Inferior parietal cortex (tissue), 1 donor: Measurements from ENCODE around the gene APPL2.
"Not testable (repeated sequence)": the region's sequence is repeated elsewhere in the genome, so short reads cannot be mapped to it uniquely, and the experiment has no call there.

Experiments
- DNase-seq: peaks from one replicate; pipeline ENCODE4 v3.0.0-alpha.2; 2016; ENCODE audit errors: extremely low spot score

APPL2 gene

DNA sequence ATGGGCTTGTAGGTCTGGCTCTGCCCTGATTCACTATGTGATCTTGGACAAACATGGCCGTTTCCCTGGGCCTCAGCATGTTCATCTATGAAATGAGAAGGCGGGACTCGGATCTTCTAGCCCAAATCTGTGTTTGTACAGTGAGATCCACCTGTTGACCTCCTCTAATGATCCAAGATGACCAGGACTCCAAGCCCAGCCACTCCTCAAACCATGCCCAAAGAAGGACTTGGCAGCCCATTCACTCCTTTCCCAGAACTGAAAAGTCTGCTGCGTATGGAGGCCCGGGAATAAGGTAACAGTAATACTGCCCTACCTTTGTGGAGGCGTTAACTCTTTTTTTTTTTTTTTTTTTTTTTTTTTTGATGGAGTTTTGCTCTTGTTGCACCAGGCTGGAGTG lies 39.9 kb downstream of the APPL2 start:
- DNase-seq, result no peak

DNA sequence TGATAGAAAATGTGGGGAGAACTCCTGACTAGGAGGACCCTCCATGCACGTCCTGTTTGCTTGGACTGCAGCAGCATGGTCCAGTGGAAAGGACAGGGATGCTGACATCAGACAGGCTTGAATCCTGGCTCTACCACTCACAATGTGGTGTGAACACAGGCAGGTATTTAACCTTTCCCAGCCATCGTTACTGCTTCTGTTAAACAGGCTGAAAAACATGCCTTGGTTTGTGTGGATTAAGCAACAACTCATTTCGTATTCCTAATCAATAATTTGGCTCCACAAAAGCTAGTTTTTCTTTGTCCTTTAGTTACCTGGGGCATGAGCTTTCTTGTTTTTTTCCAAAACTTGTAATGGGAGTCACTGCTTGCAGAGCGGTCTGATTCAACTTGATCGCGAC lies 41.0 kb downstream of the APPL2 start:
- DNase-seq, result no peak

DNA sequence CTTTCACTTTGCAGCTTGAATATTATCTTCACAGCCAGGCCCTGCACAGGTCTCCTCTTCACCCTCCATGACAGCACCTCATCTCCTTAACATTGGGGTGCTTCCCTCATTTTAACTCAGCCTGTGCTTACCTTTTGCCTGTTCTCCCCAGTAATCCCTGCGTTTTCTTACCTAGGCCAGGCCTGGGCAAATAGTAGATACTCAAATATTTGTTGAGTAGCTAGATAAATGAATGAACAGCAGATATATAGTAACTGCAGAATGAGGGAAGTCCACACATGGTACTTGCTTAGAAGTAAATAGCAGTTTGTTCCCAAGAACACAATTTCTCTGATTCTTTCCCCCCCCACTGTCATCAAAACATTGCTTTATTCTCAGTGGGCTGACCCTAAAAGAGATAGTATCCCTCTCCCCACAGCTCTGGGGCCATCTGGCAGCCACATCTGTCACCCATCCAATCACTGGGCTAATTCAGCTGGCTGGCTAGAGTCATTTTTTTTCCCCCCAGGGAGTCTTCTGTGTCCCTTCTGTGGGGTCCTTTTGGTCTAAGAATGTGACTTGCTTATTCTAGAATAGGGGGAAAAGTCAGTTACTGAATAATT lies 43.2 kb downstream of the APPL2 start:
- no peak for DNase-seq

DNA sequence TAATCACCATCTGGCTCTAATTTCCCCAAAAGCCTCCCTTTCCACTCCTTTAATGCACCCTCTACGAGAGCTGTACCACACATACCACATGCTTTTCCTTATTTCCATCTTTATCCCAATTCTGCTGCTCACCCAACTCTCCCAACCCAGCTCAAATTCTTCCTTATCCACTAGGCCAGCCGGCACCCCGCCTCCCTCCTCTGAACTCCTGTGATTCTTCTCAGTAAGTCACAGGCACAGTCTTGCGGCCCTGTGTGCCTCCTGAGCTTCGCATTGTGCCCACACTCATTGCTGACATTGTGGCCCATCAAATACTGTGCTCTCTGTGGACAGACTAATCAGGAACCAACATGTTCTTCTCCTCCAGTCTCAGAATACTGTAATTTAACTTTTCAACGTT lies 45.4 kb downstream of the APPL2 start:
- DNase-seq, result no peak

DNA sequence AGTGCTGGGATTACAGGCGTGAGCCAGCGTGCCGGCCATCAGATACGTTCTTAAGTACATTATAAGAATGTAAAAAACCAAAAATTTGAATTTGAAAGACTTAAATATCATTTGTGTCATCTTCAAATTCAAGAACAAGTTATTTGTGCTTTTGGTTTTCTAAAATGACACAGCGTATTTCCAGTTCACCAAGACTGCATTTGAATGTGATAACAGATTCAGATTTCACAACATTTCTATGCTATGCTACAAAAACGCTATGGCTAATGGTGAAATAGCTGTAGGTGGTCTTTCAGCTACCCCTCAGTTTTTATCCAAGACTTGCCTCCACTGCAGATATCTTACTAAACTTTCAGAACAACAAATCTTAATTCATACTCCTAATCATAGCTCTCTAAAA lies 46.7 kb downstream of the APPL2 start:
- no peak for DNase-seq

DNA sequence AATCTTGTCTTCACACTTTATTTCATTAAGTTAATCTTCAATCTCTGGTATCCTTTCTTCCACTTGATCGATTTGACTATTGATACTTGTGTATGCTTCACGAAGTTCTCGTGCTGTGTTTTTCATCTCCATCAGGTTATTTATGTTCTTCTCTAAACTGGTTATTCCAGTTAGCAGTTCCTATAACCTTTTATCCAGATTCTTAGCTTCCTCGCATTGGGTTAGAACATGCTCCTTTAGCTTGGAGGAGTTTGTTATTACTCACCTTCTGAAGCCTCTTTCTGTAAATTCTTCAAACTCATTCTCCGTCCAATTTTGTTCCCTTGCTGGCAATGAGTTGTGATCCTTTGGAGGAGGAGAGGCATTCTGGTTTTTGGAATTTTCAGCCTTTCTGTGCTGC lies 52.0 kb downstream of the APPL2 start:
- DNase-seq, result not testable (repeated sequence)

DNA sequence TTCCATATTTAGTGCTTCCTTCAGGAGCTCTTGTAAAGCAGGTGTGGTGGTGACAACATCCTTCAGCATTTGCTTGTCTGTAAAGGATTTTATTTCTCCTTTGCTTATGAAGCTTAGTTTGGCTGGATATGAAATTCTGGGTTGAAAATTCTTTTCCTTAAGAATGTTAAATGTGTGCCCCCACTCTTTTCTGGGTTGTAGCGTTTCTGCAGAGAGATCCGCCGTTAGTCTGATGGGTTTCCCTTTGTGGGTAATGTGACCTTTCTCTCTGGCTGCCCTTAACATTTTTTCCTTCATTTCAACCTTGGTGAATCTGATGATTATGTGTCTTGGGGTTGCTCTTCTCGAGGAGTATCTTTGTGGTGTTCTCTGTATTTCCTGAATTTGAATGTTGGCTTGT lies 52.6 kb downstream of the APPL2 start:
- not testable (repeated sequence) for DNase-seq

DNA sequence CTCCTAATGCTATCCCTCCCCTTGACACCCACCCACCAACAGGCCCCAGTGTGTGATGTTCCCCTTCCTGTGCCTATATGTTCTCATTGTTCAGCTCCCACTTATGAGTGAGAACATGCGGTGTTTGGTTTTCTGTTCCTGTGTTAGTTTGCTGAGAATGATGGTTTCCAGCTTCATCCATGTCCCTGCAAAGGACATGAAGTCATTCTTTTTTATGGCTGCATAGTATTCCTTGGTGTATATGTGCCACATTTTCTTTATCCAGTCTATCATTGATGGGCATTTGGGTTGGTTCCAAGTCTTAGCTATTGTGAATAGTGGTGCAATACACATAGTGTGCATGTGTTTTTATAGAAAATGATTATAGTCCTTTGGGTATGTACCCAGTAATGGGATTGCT lies 56.9 kb downstream of the APPL2 start:
- not testable (repeated sequence) for DNase-seq

DNA sequence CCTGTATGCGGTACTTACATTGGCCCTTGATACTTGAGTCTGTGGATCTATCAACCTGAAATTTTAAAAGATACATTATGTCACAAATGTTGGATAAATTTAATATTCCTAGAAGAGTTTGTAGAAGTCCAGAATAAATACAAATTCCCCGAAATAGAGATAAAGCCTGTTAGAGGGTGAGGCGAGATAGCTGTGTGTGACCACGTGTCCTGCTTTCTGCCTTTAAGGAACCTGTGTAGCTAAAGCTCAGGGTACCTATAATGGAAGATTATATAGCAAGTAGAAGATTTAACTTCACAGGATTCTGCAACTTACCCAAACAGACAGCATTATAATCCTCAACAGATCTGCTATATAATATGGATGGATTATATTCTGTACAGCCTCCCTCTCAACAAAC lies 58.8 kb downstream of the APPL2 start:
- no peak for DNase-seq

DNA sequence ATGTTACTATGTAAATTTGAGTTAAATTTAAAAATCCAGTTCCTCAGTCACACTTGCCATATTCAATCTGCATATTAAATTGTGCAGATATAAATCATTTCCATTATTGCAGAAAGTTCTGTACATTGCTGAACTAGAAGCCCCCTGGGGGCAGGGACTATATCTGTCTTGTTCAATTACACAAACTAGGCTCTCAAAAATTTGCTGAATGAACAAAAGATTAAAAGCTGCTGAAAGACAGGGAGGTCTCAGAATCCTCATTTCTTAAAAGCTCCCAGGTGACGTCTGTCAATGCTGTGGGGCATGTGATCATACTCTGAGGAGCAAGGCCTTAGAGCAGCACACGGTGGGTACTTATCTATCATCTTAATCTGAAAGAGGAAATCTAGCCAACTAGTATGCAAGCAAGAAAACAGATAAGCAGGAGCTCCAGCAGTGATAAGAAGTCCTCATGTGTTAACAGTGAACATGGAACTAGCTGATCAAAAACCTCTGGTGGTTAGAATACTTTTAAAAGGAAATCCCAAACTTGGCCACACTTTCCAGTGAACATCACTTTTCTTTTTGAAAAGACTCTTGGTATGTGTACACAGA lies 60.5 kb downstream of the APPL2 start:
- DNase-seq, result no peak

DNA sequence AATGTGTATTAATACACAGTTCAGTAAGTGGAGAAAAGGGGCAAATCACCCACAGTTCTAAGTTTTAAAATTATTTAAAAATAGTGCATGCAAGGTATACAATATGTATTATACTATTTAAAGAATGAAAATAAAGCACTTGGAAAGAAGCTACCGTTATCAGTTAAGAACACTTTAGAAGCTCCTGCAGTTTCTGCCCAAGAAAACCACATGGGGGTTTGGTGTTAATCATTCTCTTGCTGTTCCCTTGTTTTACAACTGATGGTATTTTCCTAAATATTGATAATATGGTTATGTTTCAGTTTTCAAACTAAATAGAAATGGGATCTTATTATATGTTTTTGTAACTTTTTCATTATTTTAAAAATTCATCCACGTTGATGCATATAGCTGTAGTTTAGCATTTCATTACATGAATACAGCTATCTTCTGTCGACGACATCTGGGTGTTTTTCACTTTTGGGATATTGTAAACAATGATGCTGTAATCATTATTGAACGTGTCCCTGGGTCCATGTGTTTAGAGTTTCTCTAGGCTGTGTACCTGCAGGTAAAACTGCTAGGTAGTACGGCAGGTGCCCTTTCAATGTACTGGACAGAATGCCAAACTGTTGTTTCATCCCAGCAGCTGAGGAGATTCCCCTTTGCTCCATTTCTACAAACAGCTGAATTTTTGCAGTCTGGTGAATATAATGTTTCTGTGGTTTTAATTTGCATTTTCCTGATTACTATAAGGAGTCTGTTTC lies 64.1 kb downstream of the APPL2 start:
- no peak for DNase-seq

DNA sequence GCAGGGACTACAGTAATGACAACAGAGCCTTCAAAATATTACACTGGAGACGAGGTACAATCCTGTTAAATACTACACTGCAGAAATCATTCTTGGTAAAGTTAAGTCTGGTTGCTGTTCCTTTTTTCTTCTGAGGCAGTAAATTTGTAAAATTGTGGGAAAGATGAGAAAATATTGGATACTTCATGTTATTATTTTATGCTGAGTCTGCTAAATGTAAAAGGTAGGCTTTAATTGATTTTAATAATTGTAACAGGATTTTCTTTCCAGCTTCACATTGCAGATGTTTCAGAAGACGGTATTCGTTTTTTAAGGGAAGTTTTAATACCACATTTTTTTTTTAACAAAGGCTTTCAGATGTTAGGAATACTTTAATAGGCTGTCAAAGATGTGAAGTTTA lies 65.8 kb downstream of the APPL2 start:
- DNase-seq, result no peak

DNA sequence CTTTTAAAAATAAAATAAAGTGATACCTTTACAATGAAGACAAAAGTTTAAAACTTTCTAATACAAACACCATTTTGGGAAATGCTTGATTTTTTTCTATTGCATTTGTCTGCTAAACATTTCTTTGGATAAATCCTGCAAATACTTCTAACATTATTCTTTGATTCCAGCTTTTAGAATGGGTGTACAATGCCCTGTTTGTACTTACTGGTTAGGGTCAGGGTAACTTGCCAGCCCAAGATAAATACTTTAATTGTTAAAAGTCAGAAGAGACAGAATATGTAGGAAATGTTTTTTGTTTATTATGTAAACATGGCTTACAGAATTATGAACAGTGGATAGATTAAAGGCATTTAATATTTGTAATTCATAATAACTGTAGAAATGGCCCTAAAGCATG lies 68.0 kb downstream of the APPL2 start:
- no peak for DNase-seq

DNA sequence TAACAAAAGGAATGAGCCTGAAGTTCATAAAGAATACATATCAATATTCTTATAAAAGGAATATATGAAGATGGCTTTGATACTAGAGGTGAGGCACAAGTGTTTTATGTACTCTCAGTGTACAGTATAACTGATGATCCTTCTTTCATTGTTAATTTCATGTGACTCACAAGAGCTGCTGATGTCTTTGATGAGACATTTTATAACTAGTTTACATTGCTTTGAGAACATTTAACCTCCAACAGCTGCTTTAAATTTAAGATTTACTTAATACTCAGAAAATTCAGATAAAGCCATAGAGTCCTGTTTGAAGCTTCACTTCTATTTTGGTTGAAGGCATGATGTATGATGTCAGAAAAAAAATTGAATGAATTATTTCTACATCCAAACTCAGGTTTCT lies 68.6 kb downstream of the APPL2 start:
- DNase-seq, result no peak

DNA sequence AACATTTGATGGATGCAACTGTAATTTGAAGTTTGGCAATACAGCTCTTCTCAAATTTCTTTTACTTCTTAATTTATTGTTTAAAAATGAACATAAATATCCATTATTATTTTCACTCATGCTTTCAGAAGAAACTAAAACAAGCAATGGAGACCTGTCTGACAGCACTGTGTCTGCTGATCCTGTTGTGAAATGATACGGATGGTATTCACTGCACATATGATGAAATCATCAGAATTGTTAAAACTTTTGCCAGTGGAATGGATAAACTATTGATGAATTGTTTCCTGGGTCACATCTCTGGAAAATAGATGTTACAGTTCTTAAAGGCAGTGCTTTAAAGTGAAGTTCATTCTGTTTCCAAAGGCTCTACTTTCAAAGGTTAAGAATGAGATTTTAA lies 69.2 kb downstream of the APPL2 start:
- no peak for DNase-seq

DNA sequence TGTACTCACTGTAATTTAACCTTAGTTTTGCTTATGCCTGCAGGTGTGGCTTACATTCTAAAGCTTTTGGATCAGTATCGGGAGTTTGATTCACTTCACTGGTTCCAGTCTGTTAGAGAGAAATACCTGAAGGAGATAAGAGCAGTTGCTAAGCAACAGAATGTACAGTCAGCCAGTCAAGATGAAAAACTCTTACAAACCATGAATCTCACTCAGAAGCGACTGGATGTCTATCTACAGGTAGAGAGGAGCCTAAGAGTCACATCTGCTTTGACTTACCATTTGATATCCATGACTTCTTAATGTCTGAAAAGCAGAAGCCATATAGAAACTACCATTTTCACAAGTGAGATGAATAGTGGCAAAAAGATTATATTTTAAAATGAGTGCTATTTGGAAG lies 71.9 kb downstream of the APPL2 start:
- DNase-seq, result no peak

DNA sequence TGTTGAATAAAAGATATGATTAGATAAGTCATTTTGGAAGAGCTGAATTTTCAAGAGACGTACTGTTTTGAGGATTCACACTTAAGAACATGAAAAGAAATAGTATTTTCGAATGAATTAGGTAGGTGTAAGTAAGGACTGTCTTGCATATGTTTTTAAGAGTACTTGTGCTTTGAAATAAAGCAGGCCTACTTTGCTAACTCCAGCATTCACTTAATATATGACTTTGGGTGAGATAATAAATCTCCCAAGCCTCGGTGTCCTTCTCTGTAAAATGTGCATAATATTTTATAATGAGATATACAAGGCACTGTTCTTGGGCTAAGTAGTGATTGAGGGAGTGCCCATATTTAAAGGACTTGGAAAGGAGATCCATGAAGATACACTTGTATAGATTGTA lies 73.8 kb downstream of the APPL2 start:
- no peak for DNase-seq

DNA sequence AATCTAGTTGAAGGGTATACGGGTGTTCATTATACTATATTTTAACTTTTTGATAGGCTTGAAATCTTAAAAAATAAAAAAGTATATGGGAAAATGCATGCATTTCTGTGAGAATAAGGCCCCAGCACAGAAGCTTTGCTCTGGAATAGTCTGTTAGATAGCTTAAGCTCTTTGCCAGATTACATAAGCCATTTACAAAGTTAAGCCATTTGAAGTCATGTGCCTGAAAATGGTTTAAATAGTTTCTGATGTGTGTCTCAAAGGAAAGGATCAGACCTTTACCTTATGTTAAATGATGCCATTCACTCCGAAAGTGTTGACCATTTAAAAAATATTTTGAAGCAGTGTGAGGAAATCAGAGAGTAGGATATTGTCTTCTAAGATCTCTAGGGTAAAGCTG lies 77.1 kb downstream of the APPL2 start:
- DNase-seq, result no peak

DNA sequence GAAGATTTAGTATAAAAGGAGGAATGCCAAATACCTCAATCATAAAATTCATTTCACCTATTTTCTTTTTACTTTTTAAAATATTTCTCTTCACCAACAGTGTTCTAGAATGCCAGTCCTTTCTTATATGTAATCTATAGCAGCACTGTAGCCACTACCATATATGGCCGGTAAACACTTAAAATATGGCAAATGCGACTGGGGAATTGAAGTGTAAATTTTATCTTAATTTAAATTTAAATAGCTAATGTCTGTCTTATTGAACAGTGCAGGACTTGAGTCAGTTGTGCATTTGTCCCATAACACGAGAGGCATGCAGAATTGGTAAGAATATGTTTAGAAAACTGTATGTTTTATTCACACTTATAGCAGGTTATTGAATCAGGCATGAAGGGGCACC lies 78.4 kb downstream of the APPL2 start:
- DNase-seq, result no peak

DNA sequence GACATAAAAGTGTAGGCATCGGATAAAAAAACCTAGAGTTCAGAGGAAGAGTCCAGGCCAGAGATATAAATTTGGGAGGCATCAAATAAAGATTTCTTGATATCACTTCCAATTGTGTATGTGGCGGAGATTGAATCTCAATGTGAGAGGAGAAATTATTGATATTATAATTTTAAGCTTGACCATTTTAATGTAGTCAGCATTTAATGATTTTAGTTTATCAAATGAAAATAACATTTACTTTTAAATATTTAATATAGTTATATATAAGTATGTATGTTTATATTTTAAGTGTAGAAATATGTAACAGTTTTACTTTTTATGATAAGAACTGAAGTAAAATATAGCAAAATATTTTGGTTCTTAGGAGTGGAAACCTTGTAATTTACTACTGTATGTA lies 79.7 kb downstream of the APPL2 start:
- no peak for DNase-seq

DNA sequence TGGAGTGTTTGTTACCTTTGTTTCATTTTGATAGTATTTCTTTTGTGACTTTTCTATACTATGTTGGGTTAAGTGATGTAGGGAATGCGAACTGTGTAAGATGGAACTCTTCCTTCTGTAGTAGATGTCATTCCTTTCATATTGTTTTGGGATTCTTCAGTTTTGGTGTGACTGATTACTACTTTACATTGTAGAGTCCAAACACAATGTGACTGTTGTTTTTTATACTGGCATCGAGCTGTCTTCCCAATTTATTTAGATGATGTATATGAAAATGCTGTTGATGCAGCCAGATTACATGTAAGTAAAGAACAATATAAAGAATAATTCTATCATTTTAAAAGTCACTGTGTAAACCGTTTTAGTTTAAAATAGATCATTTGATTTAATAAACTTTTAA lies 93.7 kb downstream of the APPL2 start:
- DNase-seq, result no peak

DNA sequence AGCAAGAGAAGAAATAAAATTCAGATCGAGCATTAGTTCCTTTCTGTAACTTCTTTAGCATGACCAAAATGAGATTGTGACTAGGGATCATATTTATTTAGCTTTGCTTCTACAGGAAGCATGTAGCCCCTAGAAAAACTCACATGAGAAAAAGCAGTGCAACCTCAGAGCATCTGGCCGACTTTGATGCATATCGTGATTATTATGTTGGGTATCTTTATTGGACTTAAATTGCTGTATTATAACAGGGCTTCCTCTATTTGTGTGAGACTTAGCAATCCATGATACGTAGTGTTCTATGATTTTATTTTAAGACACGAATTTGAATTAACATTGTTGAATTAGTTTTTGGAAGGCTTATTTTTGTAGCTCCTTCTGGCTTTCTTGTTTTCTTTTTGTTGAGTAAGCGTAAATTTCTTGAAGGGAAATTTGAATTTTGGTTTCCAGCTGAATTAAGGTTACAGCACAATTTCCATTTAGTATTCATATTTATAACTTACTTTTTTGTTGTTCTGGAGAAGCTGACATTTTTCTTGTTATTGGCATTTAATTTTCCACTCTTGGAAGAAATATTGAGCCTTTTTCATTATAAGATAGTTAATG lies 94.6 kb downstream of the APPL2 start:
- DNase-seq, result no peak

DNA sequence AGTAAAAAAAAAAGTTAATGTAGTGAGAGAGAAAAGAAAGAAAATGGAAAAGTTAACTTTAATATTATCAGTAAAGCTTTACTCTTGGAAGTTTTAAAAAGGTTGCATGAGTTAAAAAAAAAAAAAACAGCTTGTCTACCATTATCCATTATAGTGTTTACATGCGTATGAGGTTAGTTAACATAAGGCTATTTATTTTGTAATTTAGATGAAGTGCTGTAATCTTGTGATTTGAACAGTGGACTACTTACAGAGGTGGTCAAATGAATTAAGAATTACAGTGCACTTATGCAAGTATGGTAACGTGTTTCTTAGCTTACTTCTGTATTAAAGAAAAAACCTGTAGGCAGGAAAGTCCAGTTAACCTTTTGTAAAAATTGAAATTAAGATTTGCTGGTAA lies 97.7 kb downstream of the APPL2 start:
- DNase-seq, result no peak
